GM21423 (cell line): ENCODE data around the gene RPTOR.

Source experiments
- ATAC-seq: cut with Tn5 transposase; IDR thresholded peaks from one replicate; pipeline ENCODE4 v1.9.1; 2021; ENCODE audit warnings: mild to moderate bottlenecking, moderate library complexity; ENCODE audit not compliant: unreplicated experiment

The RPTOR gene

GRCh38 chr17:80712089-80712488 lies 167.5 kb downstream of the RPTOR start:
- ATAC-seq = no peak

GRCh38 chr17:80712606-80713005 lies 168.0 kb downstream of the RPTOR start:
- ATAC-seq = no peak

GRCh38 chr17:80716986-80717719 lies 172.5 kb downstream of the RPTOR start:
- ATAC-seq = no peak

GRCh38 chr17:80717720-80718083 lies 173.1 kb downstream of the RPTOR start:
- ATAC-seq = no peak

GRCh38 chr17:80718428-80718827 lies 173.8 kb downstream of the RPTOR start:
- ATAC-seq = no peak

- ATAC-seq = no peak
Measured at GRCh38 chr17:80719449-80719848, 174.8 kb downstream of the RPTOR start.

- ATAC-seq = no peak
Measured at GRCh38 chr17:80720610-80721577, 176.3 kb downstream of the RPTOR start.

GRCh38 chr17:80722661-80723060 lies 178.0 kb downstream of the RPTOR start:
- ATAC-seq = no peak

- no peak for ATAC-seq
Measured at GRCh38 chr17:80724775-80725266, 180.2 kb downstream of the RPTOR start.

- ATAC-seq = no peak
Measured at GRCh38 chr17:80725517-80725916, 180.9 kb downstream of the RPTOR start.

- no peak for ATAC-seq
Measured at GRCh38 chr17:80726558-80727408, 182.1 kb downstream of the RPTOR start.

GRCh38 chr17:80727409-80727755 lies 182.7 kb downstream of the RPTOR start:
- no peak for ATAC-seq

- no peak for ATAC-seq
Measured at GRCh38 chr17:80729016-80729415, 184.4 kb downstream of the RPTOR start.

- ATAC-seq = no peak
Measured at GRCh38 chr17:80729761-80730160, 185.1 kb downstream of the RPTOR start.

GRCh38 chr17:80730739-80731138 lies 186.1 kb downstream of the RPTOR start:
- ATAC-seq = no peak

- no peak for ATAC-seq
Measured at GRCh38 chr17:80731323-80731722, 186.7 kb downstream of the RPTOR start.

GRCh38 chr17:80732268-80732667 lies 187.6 kb downstream of the RPTOR start:
- no peak for ATAC-seq

- ATAC-seq = peak; percentile 75
Measured at GRCh38 chr17:80737106-80738019, 192.7 kb downstream of the RPTOR start.

GRCh38 chr17:80738020-80738808 lies 193.6 kb downstream of the RPTOR start:
- no peak for ATAC-seq
